ENCODE measurements around the gene ITGB6. TPM values are rescaled to one million over a fixed set of nuclear protein-coding genes. Genes with fewer than 3 reads are reported as not detected.
A peak's percentile ranks its signal among the peaks of the same experiment; 100 is the strongest.

The ITGB6 gene
- total RNA-seq, 1 experiment from 2014 or later = 7.2 TPM

DNA sequence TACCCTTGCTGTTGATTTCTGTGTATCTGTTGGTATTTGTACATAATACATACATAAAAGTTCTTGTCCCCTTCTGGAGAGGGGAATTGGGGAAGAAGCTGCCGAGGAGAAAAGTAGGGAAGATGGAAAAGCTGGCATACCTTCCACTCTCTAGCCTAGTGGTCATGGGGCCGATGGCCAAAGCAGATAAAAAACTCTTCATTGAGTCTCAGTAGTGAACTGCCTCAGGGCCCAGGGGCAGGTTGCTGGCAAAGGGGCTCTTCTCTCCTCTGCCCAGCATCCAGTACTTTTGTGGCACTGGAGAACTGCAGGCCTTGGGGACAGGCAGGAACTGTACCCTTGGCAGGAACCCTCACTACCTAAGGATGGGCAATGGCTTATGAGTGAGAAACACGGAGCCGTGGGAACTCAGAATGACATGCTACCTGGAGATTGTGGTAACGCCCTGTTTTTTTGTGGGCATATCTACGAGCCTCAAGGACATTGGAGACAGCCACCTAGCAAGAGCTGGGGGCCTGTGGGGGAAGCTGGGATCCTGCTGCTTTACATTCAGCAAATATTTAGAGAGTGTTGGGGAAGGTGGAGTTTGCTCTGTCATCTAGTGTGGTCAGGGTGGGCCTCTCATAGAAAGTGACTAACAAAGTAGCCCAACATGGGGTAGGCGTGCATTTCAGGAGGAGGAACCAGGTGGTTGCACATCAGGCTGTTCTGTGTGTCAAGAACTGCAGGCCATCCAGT, 22.6 kb upstream of the ITGB6 start:
- peak overlapping the region; percentile 55; the same call in 1 of the 2 replicates for H3K9ac ChIP-seq (ENCODE audit: low read length)
- POLR2A ChIA-PET (ENCODE audit: unreplicated experiment) = interaction anchor here (0.5 kb wide), 2 partner anchors 43 to 44 kb away, joined by 6 to 15 read pairs; no protein-coding TSS in a partner anchor
- intact Hi-C loops (cut with micrococcal nuclease) = no loop called here

DNA sequence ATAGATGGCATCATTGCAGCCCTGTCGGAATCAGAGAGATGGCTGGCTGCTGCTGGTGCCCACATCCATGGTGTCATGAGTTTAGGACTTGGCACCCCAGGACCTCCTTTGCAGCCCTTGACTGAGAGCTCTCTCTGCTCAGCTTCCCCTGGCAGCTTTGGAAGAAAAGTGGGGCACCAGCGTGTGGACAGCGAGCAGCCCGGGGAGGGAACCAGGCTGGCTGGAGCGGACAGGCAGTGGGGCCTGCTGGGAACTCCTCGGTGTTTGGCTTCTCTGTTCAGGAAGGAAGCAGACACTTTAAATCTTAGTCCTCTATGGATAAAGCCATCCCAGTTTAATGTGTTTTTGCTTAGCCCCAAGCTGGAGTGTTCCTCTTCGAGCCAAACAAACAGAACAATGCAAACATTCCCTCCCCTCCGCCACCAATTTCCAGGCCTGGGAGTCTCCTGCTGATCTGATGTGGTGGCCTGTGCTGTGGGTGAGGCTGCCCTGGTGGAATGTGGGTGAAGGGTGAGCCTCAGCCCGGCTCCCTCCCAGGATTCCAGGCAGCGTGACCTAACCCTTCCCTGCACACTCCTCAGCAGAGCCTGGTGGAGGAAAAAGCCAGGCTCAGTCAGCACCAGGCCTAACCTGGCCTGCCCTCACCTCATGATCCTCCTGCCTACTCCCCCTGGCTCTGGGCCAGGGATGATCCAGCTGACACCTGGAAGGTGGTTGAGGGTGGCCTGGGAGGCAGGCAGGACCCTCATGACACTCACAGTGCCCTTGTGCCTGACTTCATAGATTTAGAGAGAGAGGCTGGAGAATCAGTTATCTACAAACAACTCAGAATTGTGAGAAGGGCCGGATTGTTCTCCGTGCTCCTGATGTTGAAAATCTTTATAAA, 21.6 kb upstream of the ITGB6 start:
- no TSS peak for BruUV-seq (replicated peaks)
- Histone ChIP-seq H3K4me2 (ENCODE audit: low read length) (peak overlapping the region; percentile 78), H3K9me2 (replicated peaks; ENCODE audit: low read length) (no peaks in the 10 kb centered on the region), H3K9ac (ENCODE audit: low read length) (peak overlapping the region; percentile 55), H3K27ac (ENCODE audit: low read length) (peak overlapping the region; percentile 87), H3K79me2 (ENCODE audit: low read length) (no peaks in the 10 kb centered on the region), H2AFZ (ENCODE audit: low read length) (peak overlapping the region; percentile 54), H3K36me3 (ENCODE audit: low read depth, low read length) (no peaks in the 10 kb centered on the region), H3K4me3 (ENCODE audit: low read length) (peak overlapping the region; percentile 12; the same call in 1 of the 2 replicates), H3F3A (ENCODE audit: low read length, unreplicated experiment) (no peaks in the 10 kb centered on the region), H3K4me1 (ENCODE audit: insufficient read depth, low read length) (peaks cover 69% of the 10 kb centered on the region), H3K27me3 (ENCODE audit: low read length) (no peaks in the 10 kb centered on the region), H3K9me3 (ENCODE audit: low read length) (no peaks in the 10 kb centered on the region), H4K20me1 (ENCODE audit: low read length) (no peaks in the 10 kb centered on the region)
- POLR2A ChIA-PET (ENCODE audit: unreplicated experiment) = no interaction called here
- ATAC-seq (peak; percentile 88), DNase-seq (peak; percentile 91)
- intact Hi-C loops (cut with micrococcal nuclease) = no loop called here
- CTCF ChIA-PET = interaction anchor here (0.5 kb wide), 1 partner anchor 216 kb away, joined by 3 read pairs; no protein-coding TSS in a partner anchor
- TF ChIP-seq, protein P1, sequence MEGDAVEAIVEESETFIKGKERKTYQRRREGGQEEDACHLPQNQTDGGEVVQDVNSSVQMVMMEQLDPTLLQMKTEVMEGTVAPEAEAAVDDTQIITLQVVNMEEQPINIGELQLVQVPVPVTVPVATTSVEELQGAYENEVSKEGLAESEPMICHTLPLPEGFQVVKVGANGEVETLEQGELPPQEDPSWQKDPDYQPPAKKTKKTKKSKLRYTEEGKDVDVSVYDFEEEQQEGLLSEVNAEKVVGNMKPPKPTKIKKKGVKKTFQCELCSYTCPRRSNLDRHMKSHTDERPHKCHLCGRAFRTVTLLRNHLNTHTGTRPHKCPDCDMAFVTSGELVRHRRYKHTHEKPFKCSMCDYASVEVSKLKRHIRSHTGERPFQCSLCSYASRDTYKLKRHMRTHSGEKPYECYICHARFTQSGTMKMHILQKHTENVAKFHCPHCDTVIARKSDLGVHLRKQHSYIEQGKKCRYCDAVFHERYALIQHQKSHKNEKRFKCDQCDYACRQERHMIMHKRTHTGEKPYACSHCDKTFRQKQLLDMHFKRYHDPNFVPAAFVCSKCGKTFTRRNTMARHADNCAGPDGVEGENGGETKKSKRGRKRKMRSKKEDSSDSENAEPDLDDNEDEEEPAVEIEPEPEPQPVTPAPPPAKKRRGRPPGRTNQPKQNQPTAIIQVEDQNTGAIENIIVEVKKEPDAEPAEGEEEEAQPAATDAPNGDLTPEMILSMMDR (conservative IDR thresholded peaks at IDR 0.05; ENCODE audit: low read depth, low read length) = no peak
- no peak for TF ChIP-seq EZH2phosphoT487 (IDR thresholded peaks at IDR 0.05; ENCODE audit: borderline replicate concordance, low read length)
- TF ChIP-seq EZH2 (IDR thresholded peaks at IDR 0.05; ENCODE audit: low read length, unreplicated experiment) = no peak

More for the DNA sequence above, 22.6 kb upstream of the ITGB6 start:
- H3K4me3 ChIP-seq (ENCODE audit: low read length) = no peak overlapping the region
- no peaks in the 10 kb centered on the region for H3K27me3 ChIP-seq (ENCODE audit: low read length)
- ATAC-seq (no peak), DNase-seq (peak; percentile 64)
- H4K20me1 ChIP-seq (ENCODE audit: low read length) = no peaks in the 10 kb centered on the region
- H3K27ac ChIP-seq (ENCODE audit: low read length) = peak overlapping the region; percentile 87
- H3K36me3 ChIP-seq (ENCODE audit: low read depth, low read length) = no peaks in the 10 kb centered on the region
- CTCF ChIA-PET = no interaction called here
- H3F3A ChIP-seq (ENCODE audit: low read length, unreplicated experiment) = no peaks in the 10 kb centered on the region
- no peak overlapping the region for H2AFZ ChIP-seq (ENCODE audit: low read length)
- no peaks in the 10 kb centered on the region for H3K9me2 ChIP-seq (replicated peaks; ENCODE audit: low read length)
- peak overlapping the region; percentile 78 for H3K4me2 ChIP-seq (ENCODE audit: low read length)
- TF ChIP-seq, protein P1 (conservative IDR thresholded peaks at IDR 0.05; ENCODE audit: low read depth, low read length) = no peak
- no peak for TF ChIP-seq EZH2phosphoT487 (IDR thresholded peaks at IDR 0.05; ENCODE audit: borderline replicate concordance, low read length)
- no peak for TF ChIP-seq EZH2 (IDR thresholded peaks at IDR 0.05; ENCODE audit: low read length, unreplicated experiment)
- H3K4me1 ChIP-seq (ENCODE audit: insufficient read depth, low read length) = peaks cover 80% of the 10 kb centered on the region
- no peaks in the 10 kb centered on the region for H3K79me2 ChIP-seq (ENCODE audit: low read length)
- no peaks in the 10 kb centered on the region for H3K9me3 ChIP-seq (ENCODE audit: low read length)
- BruUV-seq (replicated peaks) = no TSS peak
